SK-N-MC (cell line): ENCODE measurements around the gene KAZN.

Source experiments
- EZH2 ChIP-seq: fragments of 200-600 bp; sonication (generic); IDR thresholded peaks from one replicate; pipeline ENCODE4 v1.6.1; 2017; ENCODE audit warnings: antibody characterized with exemption
- FOXP2 ChIP-seq: optimal IDR thresholded peaks from 2 replicates; pipeline ENCODE3; 2011; ENCODE audit warnings: mild to moderate bottlenecking, moderate library complexity; ENCODE audit not compliant: insufficient read depth; ENCODE audit errors: extremely low read length, control extremely low read depth
- POLR2AphosphoS5 ChIP-seq: IDR thresholded peaks from 2 replicates; pipeline ENCODE4 v1.6.1; 2012; ENCODE audit warnings: mild to moderate bottlenecking, low read depth, low read length, borderline replicate concordance

- TF ChIP-seq EZH2 (no peak), POLR2AphosphoS5 (no peak), FOXP2 (no peak)
Measured at GRCh38 chr1:15129944-15130343, 531.5 kb downstream of the KAZN start.
